HG03064 (cell line): ENCODE measurements around the gene EPB41L4A.

Experiments
- ATAC-seq: cut with Tn5 transposase; IDR thresholded peaks from one replicate; pipeline ENCODE4 v1.9.1; 2021; ENCODE audit warnings: low read depth; ENCODE audit not compliant: unreplicated experiment

The EPB41L4A gene

DNA sequence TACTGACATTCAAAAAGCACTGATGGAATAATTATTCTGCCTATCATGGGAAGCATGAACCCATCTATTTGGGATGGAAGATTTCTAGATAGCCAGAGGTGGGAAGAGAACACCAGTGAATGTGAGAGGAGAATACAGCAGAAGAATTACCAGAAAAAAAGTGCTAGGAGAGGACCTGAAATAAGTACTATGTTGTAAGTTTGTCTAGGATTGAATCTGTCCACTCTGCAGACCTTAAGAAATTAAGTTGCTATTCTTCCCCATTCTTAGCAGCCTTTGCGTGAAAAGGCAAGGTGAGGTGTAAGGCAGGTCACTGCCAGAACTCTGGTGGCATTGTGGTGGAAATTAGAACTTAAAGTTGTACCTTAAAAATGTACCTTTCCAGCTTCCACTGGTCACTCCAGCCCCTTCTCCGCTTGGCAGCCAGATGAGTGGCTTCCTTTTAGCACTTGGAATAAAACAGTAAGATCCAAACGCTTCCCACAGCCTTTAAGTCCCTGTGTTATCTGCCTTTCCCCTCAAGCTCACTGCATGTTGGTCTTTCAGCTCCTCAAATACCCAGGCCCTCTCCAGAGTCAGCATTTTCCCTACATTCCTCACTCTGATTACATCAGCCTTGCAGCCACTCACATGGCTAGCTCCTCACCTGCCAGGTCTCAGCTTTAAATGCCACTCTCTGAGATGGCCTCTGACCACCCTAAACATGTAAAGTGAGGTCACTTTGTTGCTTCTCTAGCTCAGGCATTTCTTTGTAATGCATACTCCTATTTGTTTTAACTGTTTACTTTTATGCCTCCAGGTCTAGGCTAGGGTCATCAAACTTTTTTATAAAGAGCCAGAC is 253.0 kb downstream of the EPB41L4A start:
- no peak for ATAC-seq

DNA sequence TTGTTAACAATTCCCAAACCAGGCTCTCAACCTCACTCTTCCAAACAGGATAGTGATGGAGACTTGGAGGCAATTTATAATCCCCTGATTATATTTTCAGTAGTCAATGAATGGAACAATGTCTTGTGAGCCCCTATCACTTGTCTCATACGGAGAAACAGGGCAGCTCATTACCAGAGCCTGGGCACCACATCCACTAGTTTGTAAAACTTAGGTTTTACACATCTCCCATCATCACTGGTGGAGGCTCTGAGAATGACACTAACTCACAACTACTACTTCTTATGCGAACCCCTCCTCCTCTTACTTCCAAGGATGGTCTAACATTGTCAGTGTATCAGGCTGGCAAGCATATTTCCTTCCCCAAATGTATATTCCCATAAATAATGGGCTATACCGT is 253.7 kb downstream of the EPB41L4A start:
- no peak for ATAC-seq

DNA sequence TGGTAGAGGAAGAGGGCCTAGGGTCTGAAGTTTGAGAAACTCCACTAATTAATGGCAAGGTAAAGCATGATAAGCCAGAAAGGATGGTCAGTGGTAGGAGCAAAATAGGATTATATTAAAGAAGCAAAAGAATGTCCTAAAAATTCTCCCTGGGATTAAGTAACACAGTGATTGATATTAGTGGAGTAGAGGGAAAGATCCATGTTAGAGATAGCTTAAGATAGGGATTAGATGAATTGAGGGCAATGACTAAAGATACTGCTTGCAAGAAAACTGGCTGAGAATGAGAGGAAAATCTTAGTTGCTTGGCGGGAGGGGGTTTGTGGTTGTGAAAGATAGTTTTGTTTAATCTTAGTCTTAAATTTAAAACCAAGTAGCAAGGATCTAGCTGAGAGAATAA is 255.6 kb downstream of the EPB41L4A start:
- ATAC-seq: no peak

DNA sequence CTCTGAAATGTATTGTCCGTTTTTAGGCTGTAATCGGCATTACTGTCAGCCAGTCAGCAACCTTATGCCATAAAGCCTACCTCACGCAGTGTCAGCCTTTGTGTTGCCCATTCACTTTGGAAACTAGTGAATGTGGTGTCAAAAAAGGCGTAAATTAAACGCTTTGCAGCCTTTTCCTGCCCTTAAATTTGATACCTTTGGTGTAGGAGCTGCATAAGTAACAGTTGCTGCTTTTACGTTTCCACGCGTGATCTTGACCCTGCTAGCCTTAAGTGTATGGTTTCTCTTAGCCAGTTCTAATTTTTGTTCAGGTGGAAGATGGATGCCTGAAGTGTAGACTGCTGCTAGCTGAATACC is 257.7 kb downstream of the EPB41L4A start:
- ATAC-seq: no peak

DNA sequence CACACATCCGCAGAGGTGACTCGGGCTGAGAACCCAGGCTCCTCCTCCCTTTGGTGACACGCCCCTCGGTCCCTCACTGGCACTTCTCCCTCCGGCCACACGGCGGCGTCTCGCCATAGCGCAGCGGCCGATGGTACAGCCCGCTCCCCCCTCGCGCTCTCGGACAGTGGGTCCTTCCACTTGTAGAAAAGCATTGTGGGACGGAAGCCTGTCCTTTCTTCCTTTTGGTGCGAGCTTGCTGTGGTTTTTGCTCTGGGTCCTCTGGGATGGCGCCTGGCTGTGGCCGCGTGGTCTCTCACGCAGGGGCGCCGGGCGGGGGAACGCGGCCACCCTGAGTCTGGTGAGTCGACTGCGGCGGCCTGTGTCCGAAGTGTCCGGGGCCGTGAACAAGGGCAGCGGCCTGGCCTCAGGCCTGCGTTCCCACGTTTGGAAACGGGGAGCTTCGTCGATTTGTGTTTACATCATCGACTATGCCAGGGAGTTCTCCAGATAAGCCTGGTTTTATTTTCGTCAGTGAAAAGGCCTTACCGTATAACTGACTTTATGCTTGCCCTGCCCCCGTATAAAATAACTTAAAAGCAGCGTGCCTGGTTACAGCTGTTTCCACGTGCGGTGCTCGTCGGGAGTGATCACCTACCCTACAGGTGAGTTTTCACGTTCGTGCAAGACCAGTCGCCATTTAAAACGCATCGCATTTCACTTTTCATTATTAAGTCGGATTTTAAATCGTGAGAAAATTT is 258.3 kb downstream of the EPB41L4A start:
- ATAC-seq: peak; percentile 95

DNA sequence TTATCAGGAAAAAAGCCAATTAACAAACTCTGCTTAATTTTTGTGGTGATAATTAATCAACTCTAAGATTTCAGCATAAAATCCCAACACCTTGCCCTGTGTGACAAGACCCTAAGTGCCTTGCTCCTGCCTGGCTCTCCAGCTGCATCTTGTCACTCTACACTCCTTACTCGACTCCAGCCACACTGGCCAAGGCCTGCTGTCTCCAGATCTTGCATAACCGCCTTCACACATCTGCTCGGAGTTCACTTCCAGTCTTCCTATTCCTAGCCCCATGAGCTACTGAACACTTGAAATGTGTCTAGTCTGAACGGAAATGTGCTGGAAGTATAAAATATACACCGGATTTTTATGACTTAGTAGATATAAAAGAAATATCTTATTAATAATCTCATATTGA is 259.6 kb downstream of the EPB41L4A start:
- no peak for ATAC-seq

DNA sequence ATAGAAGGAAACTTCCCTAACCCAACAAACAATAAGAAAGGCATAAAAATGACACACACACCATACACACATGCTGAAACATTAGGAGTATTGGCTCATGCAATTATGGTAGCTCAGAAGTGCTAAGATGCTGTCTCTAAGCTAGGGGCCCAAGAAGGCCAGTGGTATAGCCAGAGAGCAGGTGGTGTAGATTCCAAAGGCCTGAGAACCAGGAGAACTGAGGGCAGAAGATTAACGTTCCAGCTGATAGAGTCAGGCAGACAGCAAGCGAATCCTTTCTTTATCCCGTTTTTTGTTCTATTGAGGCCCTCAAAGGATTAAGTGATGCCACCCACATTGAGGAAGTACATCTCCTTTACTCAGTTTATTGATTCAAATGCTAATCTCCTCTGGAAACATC is 262.9 kb downstream of the EPB41L4A start:
- ATAC-seq: no peak

DNA sequence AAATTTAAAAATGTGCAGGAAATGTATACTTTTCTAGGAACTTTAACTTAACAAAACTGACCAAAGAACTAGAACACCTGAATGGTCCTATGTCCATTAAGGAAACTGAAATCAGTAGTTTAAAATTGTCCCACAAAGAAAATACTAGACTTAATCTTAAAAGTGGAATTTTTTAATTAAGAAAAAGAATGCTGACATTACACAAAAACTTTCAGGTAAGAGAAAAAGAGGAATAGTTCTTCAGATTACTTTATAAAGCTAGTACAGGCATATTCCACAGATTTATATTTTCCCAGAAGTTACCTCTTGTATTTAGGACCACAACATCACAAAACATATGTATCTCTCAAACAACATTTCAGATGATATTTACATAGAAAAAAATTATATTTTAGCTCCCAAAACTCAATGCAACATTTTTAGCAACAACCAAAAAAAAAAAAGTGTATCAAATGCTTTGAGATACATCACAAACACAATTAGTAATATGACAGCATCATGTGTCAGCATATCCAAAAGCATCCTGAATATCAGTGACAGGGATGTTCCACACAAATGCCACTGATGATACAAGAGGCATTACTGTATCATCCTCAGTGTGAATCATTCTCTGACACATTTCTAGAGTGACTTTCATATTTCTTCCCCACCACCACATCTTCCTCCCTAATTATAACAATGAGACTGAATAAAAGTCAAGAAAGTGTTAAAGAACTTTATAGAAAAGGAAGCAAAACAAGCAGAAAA is 264.0 kb downstream of the EPB41L4A start:
- no peak for ATAC-seq

DNA sequence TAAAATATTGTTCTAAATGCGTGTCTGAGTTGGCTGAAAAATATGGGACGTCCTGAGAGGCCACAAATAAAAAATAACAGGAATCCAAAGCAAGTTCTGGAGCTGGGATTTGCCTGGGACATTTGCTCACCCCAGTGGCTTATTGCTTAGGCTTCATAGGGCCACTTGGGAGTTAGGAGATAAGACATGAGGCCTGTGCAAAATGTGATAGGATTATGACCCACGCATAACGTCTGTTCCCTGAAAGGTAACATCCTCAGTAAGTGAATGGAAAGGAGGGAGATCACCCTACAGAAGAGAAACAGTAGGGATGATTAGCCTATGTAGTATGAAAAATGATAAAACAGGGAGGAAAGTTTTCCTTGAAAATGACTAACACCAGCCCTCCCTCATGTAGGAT is 269.4 kb downstream of the EPB41L4A start:
- no peak for ATAC-seq

DNA sequence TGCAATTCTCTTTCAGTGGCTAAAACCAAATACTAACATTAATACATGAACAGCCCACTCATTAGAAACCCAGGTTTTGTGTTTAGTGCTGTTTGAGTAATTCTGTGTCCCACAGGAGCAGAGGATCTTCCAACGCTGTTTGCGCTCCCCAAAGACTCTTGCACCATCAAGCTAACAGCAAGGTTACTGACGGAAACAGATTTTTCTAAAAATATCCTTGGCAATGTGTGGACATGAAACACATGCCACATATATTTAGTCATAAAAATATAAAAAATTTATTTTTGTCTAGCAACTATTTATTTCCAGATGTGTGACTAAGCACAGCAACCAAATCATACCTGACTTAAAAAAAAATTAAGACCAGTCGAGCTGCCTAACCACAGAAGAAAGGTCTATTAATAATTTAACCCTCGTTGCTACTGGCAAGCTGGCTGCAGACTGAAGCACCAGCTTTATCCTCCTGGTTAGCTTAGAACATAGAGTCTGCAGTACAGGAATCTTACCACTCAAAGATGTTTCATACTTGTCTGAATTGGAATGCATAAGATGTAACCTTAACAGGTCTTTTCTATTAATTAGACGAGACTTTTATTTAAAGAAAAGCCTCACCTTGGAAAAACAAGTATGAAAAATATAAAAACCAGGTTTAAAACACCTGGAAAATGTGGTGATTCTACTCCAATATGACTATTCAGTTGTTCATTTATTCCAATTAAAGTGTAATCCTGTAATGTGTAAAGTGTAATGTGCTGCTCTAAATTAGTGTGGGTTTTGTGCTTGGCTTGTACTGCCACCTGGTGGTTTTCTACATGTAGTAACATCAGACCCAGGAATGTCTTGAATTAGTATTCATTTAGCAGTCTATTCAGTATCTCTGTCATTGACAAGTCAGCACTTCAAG is 272.5 kb downstream of the EPB41L4A start:
- ATAC-seq: peak; percentile 60

DNA sequence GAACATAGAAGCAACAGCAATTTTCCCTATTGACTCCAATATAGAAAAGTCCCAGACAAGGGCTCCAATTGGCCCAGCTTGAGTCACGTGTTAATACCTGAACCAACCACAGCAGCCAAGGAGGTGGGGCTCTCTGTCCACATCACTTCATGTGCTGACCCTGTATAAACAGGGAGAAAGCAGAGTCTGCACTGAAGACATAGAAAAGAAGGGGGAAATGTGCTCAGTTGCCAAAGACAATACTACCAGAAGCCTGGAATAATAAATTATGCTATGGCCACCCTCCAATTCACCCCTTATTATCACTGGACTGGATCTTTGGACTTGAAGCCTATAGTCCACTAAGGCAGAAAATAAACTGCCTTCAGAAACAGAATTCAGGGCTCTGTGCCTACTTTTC is 275.4 kb downstream of the EPB41L4A start:
- no peak for ATAC-seq

DNA sequence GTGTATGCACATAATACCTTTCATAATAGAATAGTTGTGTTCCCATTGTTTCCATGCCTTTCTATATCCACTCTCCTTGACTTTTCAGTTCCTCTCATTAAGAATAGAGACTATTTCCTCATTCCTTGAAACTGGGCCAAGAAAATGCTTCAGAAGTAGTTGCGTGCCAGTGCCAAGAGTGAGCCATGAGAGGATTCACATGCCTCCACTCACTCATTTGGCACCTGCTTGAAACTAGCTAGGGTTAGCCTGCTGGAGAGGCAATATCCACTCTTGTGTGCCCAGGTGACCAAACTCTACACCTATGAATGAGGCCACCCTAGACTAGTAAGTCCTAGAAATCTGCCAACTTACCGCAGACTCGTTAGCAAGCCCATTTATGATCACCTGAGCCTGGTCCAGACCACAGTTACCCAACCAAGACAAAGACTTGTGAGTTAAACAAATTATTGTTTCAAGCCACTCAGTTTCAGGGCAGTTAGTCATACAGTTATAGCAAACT is 276.3 kb downstream of the EPB41L4A start:
- peak; percentile 47 for ATAC-seq

DNA sequence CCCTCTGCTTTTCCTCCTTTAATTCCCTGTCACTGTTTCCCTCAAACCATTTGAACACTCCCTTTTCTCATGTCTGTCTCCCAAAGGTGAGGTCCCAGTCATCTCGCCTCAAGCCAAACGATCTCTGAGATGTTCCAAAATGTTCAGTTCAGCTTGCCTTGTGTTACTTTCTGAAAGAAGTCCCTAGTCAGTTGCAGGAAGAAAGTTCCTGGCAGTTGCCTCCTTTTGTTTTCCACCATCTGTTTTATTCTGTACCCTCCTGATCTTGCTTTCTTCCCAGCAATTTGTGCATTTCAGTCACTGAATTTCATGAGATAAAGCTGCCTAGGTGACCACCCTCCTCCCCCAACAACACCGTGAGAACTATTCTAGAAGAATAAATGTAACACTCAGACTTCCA is 277.5 kb downstream of the EPB41L4A start:
- no peak for ATAC-seq

DNA sequence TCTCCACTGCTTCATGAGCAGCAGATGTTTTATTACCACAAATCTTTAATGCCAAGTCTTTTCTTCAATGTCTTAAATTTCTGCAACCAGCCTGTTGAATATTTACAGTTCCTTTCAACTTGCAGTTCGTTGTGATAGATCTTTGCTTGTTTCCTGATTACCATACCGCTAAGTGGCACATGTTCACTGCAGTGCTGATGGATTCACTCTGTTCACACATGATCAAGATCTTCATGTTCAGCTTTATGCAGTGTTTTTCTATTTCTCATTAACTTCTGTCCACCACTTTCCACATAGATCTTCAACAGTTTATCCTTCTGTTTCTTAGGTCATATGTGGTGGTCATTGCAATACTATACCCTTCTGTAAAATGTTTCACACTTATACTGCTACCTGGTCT is 280.6 kb downstream of the EPB41L4A start:
- ATAC-seq: no peak

DNA sequence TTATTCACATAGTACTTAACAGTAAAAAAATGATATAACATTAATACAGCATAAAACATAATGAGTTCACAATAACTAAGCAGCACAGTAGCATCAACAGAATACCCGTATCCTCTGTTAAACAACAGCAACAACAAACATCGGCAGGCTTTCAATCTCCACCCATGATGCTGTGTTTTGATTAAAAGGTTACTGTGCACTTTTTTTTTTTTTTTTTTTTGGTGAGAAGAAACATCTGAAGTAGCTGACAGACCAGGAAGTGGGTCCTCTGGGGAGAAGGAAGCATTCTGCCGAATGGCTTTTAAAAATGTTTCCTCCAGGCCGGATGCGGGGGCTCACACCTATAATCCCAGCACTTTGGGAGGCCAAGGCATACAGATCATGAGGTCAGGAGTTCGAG is 282.3 kb downstream of the EPB41L4A start:
- no peak for ATAC-seq

DNA sequence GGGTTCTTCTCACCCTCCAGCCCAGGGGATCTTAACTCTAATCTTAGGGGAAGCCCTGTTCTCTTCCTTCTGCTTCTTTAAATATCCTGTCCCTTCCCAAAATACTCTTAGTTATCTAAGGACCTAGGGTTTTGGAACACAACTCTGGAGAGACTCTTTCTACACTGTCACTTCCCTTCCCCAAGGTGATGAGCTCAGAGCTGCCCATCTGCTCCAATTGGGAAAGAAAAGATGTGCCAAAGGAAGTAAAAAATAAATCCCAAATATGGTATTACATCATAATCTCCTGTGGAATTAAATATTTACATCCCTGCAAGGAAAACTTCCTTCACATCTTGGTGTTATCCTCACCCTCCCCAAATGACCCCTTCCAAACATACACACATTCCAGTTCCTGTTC is 291.2 kb downstream of the EPB41L4A start:
- ATAC-seq: no peak

DNA sequence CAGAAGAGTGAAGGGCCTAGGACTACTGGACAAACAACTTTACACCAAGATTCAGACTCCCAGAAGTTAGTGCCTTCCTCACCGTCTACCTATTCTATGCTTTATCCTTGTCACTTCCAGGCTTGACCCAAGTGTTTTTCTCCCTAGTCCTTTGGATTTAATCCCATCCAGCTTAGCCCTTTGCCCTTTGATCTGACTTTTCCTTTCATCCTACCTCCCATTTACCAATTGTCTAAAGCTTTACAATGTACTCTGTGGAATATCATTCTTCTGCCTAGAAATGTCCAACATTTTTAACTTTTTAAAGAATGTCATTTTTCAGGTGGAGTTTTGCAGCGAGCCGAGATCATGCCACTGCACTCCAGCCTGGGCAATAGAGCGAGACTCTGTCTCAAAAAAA is 292.1 kb downstream of the EPB41L4A start:
- no peak for ATAC-seq

DNA sequence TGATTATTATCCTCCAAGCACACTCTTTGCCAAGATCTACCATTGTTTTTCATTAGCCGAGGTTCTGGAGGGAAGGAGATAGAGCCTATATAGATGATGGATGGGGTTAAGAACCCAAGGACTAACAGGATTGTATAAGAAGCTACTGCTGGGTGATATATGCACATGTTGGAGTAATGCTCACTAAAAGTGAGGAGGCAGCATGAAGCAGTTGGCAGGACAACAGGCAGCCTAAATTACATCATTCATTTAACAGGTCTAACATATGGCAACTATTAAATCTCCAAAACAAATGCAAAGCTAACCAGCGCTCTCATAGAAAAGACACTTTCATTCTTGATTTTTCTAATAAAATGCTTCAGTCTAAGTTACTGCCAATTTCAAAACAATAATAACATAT is 293.2 kb downstream of the EPB41L4A start:
- no peak for ATAC-seq

DNA sequence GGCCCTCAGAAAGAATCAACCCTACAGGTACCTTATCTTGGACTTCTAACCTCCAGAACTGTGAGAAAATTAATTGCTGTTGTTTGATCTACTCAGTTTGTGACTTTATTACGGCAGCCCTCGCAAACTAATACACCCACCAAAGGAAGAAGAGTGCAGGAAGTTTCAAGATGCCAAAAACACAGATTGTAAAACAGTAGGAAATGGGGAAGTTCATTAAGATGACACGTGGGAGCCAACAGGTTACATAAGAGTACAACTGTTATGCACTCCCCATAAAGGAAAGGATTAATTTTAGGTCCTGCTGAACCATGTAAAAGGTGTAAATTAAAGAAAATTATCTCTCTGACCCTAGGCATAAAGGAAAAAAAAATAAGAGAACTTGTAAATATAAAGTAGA is 294.3 kb downstream of the EPB41L4A start:
- no peak for ATAC-seq

DNA sequence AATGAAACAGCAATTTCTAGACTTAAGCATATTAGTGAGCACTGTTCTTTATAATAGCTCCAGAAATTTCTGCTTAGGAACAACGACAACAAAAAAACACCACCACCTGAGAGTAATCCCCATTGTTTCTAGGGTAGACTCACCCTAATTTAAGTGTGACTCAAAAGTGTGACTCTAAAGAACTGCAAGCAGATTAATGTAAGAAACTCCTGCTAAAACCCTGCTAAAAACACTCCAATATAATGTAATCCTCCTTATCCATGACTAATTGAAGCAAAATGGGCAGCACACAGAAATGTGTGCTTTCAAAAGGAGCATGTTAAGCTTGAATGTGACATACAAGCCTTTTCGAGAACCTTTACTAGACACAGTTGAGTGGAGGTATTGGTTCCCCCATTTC is 296.0 kb downstream of the EPB41L4A start:
- no peak for ATAC-seq
